ENCODE measurements around the gene GLRA3. TPM values are rescaled to one million over a fixed set of nuclear protein-coding genes. Genes with fewer than 3 reads are reported as not detected.

The GLRA3 gene
- total RNA-seq, 4 donors from 2014 or later: 0.04 TPM; not detected in 3

DNA sequence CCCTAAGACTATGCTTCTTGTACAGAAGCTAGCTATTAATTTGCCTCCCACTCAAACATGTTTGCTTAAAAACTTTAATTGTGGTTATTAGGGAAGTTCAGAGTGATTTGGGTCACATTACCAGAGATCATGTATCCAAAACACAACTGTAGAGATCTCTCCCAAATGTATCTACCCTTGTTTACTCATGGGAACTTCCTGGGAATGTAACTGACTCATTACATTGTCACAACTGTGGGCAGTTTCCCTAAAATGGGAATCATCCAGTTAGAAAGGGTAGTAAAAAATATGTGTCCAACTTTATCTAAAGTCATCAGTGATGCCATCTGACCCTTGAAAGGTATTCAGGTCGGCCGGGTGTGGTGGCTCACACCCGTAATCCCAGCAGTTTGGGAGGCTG is 40.3 kb upstream of the GLRA3 start:
- intact Hi-C loops (cut with DNase I; ENCODE audit: low total_unique reads): no loop called here
- TF ChIP-seq POLR2A (IDR thresholded peaks at IDR 0.05): no peak
- TF ChIP-seq CTCF (IDR thresholded peaks at IDR 0.05): no peak
- no peak for DNase-seq (ENCODE audit: low spot score in 2 of 2)
- 65 to 90% methylated on average over 3 of the region's 3 CpGs for WGBS, 2 donors
- no peak overlapping the region for H3K4me3 ChIP-seq (ENCODE audit: low read depth, poor library complexity, severe bottlenecking)

- intact Hi-C loops (cut with DNase I; ENCODE audit: low total_unique reads): no loop called here
- no peak overlapping the region for H3K4me3 ChIP-seq (ENCODE audit: low read depth, poor library complexity, severe bottlenecking)
- TF ChIP-seq CTCF (IDR thresholded peaks at IDR 0.05) (no peak), POLR2A (IDR thresholded peaks at IDR 0.05) (no peak)
- no peak for DNase-seq (ENCODE audit: low spot score in 2 of 2)
- WGBS, 2 donors: 79 to 84% methylated on average over 3 of the region's 3 CpGs
Measured at GRCh38 chr4:174867903-174868302, 38.9 kb upstream of the GLRA3 start.

GRCh38 chr4:174865418-174865985 is 36.5 kb upstream of the GLRA3 start:
- intact Hi-C loops (cut with DNase I; ENCODE audit: low total_unique reads): no loop called here
- no peak for TF ChIP-seq CTCF (IDR thresholded peaks at IDR 0.05)
- TF ChIP-seq POLR2A (IDR thresholded peaks at IDR 0.05): no peak
- WGBS, 2 donors: 73 to 77% methylated on average over 1 of the region's 1 CpG
- DNase-seq (ENCODE audit: low spot score in 2 of 2): no peak
- no peak overlapping the region for H3K4me3 ChIP-seq (ENCODE audit: low read depth, poor library complexity, severe bottlenecking)

DNA sequence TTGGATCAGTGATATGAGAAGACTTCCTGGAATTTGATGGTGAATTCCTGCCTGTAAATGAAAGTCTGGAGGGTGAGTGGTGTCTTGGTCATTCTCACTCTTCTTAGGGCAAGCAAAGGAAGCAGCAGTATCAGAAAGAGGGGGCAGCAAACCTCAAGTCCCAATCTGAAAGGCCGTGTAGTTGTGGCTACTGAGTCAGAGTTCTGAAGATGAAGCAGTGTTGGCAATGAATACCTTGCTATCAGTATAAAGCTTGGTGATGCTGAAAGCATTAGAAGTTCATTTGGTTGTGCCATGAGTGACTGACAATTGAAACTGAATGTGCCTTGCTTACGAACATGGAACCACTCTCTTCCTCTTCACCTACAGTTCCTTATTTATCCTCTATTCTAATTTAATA is 35.0 kb upstream of the GLRA3 start:
- TF ChIP-seq CTCF (IDR thresholded peaks at IDR 0.05) (no peak), POLR2A (IDR thresholded peaks at IDR 0.05) (no peak)
- intact Hi-C loops (cut with DNase I; ENCODE audit: low total_unique reads): loop anchor here (5.0 kb wide), 1 partner anchor 1168 kb away; no protein-coding TSS in a partner anchor
- no peak overlapping the region for H3K4me3 ChIP-seq (ENCODE audit: low read depth, poor library complexity, severe bottlenecking)
- WGBS, 2 donors: 76 to 88% methylated on average over 2 of the region's 2 CpGs
- DNase-seq (ENCODE audit: low spot score in 2 of 2): no peak

DNA sequence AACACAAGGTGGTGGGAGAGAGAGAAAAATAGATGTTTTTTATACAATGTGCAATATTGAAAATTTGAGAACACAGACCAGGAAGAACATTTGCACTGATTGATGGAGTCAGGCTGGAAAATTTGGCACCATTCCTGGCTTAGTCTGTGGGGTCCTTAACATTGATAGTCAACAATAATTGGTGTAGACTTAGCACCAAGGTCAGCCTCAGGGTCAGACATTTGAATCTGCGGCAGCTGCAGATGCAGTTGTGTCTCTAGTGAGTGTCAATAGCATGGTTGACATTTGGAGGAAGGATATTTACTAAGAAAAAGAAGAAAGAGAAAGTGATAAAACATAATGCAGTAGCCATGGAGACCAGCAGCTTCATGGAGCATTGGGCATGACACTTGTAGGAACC is 31.5 kb upstream of the GLRA3 start:
- no peak for TF ChIP-seq CTCF (IDR thresholded peaks at IDR 0.05)
- no peak for TF ChIP-seq POLR2A (IDR thresholded peaks at IDR 0.05)
- no peak overlapping the region for H3K4me3 ChIP-seq (ENCODE audit: low read depth, poor library complexity, severe bottlenecking)
- no peak for DNase-seq (ENCODE audit: low spot score in 2 of 2)
- intact Hi-C loops (cut with DNase I; ENCODE audit: low total_unique reads): loop anchor here (5.0 kb wide), 1 partner anchor 1172 kb away; no protein-coding TSS in a partner anchor
- WGBS, 2 donors: 70 to 82% methylated on average over 1 of the region's 1 CpG

DNA sequence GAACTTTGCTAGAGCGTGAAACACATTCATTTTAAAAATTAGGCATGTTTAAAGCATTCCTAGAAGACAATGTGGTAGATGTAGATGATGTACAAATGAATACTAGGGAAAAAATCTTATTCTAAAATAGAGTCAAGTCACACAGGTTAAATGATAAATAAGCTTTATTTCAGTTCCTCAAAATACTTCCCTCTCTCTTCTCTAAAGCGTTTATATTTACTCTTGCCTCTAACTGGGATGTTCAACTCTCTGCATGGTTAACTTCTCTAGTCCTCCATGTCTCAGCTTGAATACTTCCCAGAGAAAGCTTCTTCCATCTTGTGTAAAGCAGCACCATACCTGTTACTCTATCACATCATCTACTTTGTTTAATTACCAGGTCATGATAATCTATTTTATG is 30.9 kb upstream of the GLRA3 start:
- WGBS, 2 donors: 54 to 85% methylated on average over 2 of the region's 2 CpGs
- intact Hi-C loops (cut with DNase I; ENCODE audit: low total_unique reads): loop anchor here (5.0 kb wide), 1 partner anchor 1172 kb away; no protein-coding TSS in a partner anchor
- DNase-seq (ENCODE audit: low spot score in 2 of 2): no peak
- no peak overlapping the region for H3K4me3 ChIP-seq (ENCODE audit: low read depth, poor library complexity, severe bottlenecking)
- TF ChIP-seq POLR2A (IDR thresholded peaks at IDR 0.05): no peak
- no peak for TF ChIP-seq CTCF (IDR thresholded peaks at IDR 0.05)

Data from lower leg skin (tissue), 4 donors.